Adrenal gland (tissue), 5 donors: Measurements from ENCODE around the gene POLR1B.

Source experiments
- CTCF ChIP-seq, 6 experiments: fragments of 450-650 bp in 4 of 6; fragments of 200-600 bp in 2 of 6; sonication (generic) in 1 of 6; IDR thresholded peaks; 1 replicate in 5 of 6; 2 replicates in 1 of 6; pipeline versions ENCODE4 v1.5.1 to v1.8.0; 2016 to 2021; ENCODE audit warnings: antibody characterized with exemption in 6 of 6, mild to moderate bottlenecking in 2 of 6, moderate library complexity in 1 of 6
- POLR2A ChIP-seq, 2 donors: fragments of 450-650 bp; IDR thresholded peaks; one replicate each; pipeline ENCODE4 v1.6.1; 2017; ENCODE audit warnings: antibody characterized with exemption in 2 of 2, mild to moderate bottlenecking in 2 of 2, moderate library complexity in 1 of 2
- donor health status: DM: no; HTN: no; CAD: no.

- TF ChIP-seq CTCF (IDR thresholded peaks at IDR 0.05) (no peak), POLR2A (IDR thresholded peaks at IDR 0.05) (no peak)
Measured at GRCh38 chr2:112606547-112606946, 64.3 kb downstream of the POLR1B start.
